H1 (cell line): ENCODE results near the gene TPSB2. TPM values are rescaled to one million over a fixed set of nuclear protein-coding genes. Genes with fewer than 3 reads are reported as not detected.

Experiments used
- CTCF ChIA-PET: fragments of 300-600 bp; sonication (Branson Sonifier 250); formaldehyde crosslinking; loops from one replicate; lab custom pipeline; 2021; ENCODE audit not compliant: partially characterized antibody; lab: Charles Lee
- POLR2A ChIA-PET: fragments of 300-600 bp; sonication (Branson Sonifier 250); formaldehyde crosslinking; loops from one replicate; lab custom pipeline; 2021; ENCODE audit warnings: inconsistent platforms; ENCODE audit not compliant: partially characterized antibody; lab: Charles Lee
- DNase-seq, 2 experiments: peaks; one replicate each; pipeline versions ENCODE4 v3.0.0 to v3.0.0-alpha.2; 2010 to 2022; ENCODE audit warnings: low spot score in 2 of 2, low read depth in 1 of 2, mixed read lengths in 1 of 2
- FAIRE-seq: peaks from 2 replicates; lab custom pipeline; 2011; peaks lifted over from hg19 to GRCh38; lab: Jason Lieb, UNC
- H2AFZ ChIP-seq: 2 replicates; pipeline ENCODE4 v1.8.1; 2012; ENCODE audit warnings: low read length, inconsistent platforms
- H2AK5ac ChIP-seq: 2 replicates; pipeline ENCODE4 v1.6.1; 2013; ENCODE audit warnings: low read depth, low read length
- H2BK120ac ChIP-seq: replicated peaks from 2 replicates; pipeline ENCODE3; 2013; ENCODE audit warnings: low read depth, low read length, inconsistent platforms
- H2BK12ac ChIP-seq: 2 replicates; pipeline ENCODE4 v1.6.1; 2013; ENCODE audit warnings: low read depth, low read length
- H2BK15ac ChIP-seq: 2 replicates; pipeline ENCODE4 v1.6.1; 2013; ENCODE audit warnings: low read length
- H2BK20ac ChIP-seq: 2 replicates; pipeline ENCODE4 v1.6.1; 2013; ENCODE audit warnings: low read length
- H2BK5ac ChIP-seq: 2 replicates; pipeline ENCODE4 v1.6.1; 2013; ENCODE audit warnings: low read depth, low read length
- H3K14ac ChIP-seq: 2 replicates; pipeline ENCODE4 v1.6.1; 2013; ENCODE audit warnings: inconsistent platforms; ENCODE audit not compliant: insufficient read length
- H3K18ac ChIP-seq: 2 replicates; pipeline ENCODE4 v1.6.1; 2013; ENCODE audit warnings: low read length; ENCODE audit errors: extremely low read depth
- H3K23ac ChIP-seq: 2 replicates; pipeline ENCODE4 v1.6.1; 2013; ENCODE audit warnings: inconsistent platforms; ENCODE audit not compliant: insufficient read length
- H3K23me2 ChIP-seq: 2 replicates; pipeline ENCODE4 v1.6.1; 2013; ENCODE audit warnings: low read depth, low read length
- H3K27ac ChIP-seq: 2 replicates; pipeline ENCODE4 v1.6.1; 2011; ENCODE audit warnings: low read depth, low read length, inconsistent platforms
- H3K27me3 ChIP-seq, 4 experiments: replicated peaks in 1 of 4; 1 replicate in 1 of 4; 2 replicates in 3 of 4; pipeline versions ENCODE4 v1.6.1 to v1.8.1; 2011 to 2013; ENCODE audit warnings: low read length in 3 of 4, mild to moderate bottlenecking in 3 of 4, inconsistent platforms in 2 of 4, mixed read lengths in 2 of 4, moderate library complexity in 1 of 4; ENCODE audit not compliant: control insufficient read depth in 3 of 4, insufficient read depth in 3 of 4; ENCODE audit errors: extremely low read depth in 1 of 4
- H3K36me3 ChIP-seq, 4 experiments: 2 replicates each; pipeline versions ENCODE4 v1.6.1 to v1.8.1; 2011 to 2013; ENCODE audit warnings: mild to moderate bottlenecking in 4 of 4, low read length in 3 of 4, moderate library complexity in 2 of 4, control low read depth in 1 of 4, inconsistent platforms in 1 of 4; ENCODE audit not compliant: insufficient read depth in 4 of 4, control insufficient read depth in 2 of 4
- H3K4ac ChIP-seq: replicated peaks from 2 replicates; pipeline ENCODE3; 2013; ENCODE audit warnings: low read length, low read depth, mixed read lengths, inconsistent platforms; ENCODE audit not compliant: insufficient read length
- H3K4me1 ChIP-seq, 4 experiments: replicated peaks in 1 of 4; 1 replicate in 1 of 4; 2 replicates in 3 of 4; pipeline versions ENCODE4 v1.6.1 to v1.8.1; 2011 to 2013; ENCODE audit warnings: low read length in 3 of 4, inconsistent platforms in 2 of 4, mixed read lengths in 1 of 4; ENCODE audit not compliant: insufficient read depth in 4 of 4, control insufficient read depth in 3 of 4
- H3K4me2 ChIP-seq, 2 experiments: 2 replicates each; pipeline versions ENCODE4 v1.6.1 to v1.8.1; 2011 to 2013; ENCODE audit warnings: low read depth in 2 of 2, low read length in 2 of 2, control low read depth in 1 of 2, inconsistent platforms in 1 of 2, mild to moderate bottlenecking in 1 of 2; ENCODE audit not compliant: insufficient read depth in 1 of 2
- H3K4me3 ChIP-seq, 4 experiments: fragments of 200-600, 300-600 bp in 1 of 4; sonication (generic), shearing (Covaris generic), sonication (Bioruptor Twin) in 1 of 4; 2 replicates each; pipeline versions ENCODE4 v1.5.1 to v1.8.1; 2011 to 2016; ENCODE audit warnings: low read length in 4 of 4, low read depth in 3 of 4, control low read depth in 2 of 4, inconsistent platforms in 2 of 4, mild to moderate bottlenecking in 2 of 4, mixed read lengths in 1 of 4, moderate library complexity in 1 of 4; ENCODE audit not compliant: insufficient read depth in 2 of 4; ENCODE audit errors: extremely low read depth in 1 of 4
- H3K56ac ChIP-seq: replicated peaks from 2 replicates; pipeline ENCODE3; 2013; ENCODE audit warnings: low read depth, mild to moderate bottlenecking, mixed read lengths, low read length, inconsistent platforms; ENCODE audit not compliant: insufficient read length
- H3K79me1 ChIP-seq: 2 replicates; pipeline ENCODE4 v1.6.1; 2013; ENCODE audit warnings: low read depth, low read length, control low read depth
- H3K79me2 ChIP-seq, 2 experiments: 2 replicates each; pipeline versions ENCODE4 v1.6.1 to v1.8.1; 2012 to 2013; ENCODE audit warnings: low read length in 2 of 2, mild to moderate bottlenecking in 2 of 2, inconsistent platforms in 1 of 2; ENCODE audit not compliant: insufficient read depth in 2 of 2, control insufficient read depth in 1 of 2
- H3K9ac ChIP-seq, 4 experiments: replicated peaks in 1 of 4; 1 replicate in 1 of 4; 2 replicates in 3 of 4; pipeline versions ENCODE4 v1.6.1 to v1.8.1; 2011 to 2013; ENCODE audit warnings: low read depth in 3 of 4, low read length in 3 of 4, control low read depth in 2 of 4, mild to moderate bottlenecking in 2 of 4, moderate library complexity in 2 of 4, inconsistent platforms in 1 of 4; ENCODE audit errors: extremely low read depth in 1 of 4
- H3K9me3 ChIP-seq, 2 experiments: 2 replicates each; pipeline versions ENCODE4 v1.6.1 to v1.8.1; 2012 to 2013; ENCODE audit warnings: mild to moderate bottlenecking in 2 of 2, moderate library complexity in 2 of 2, control low read depth in 1 of 2, inconsistent platforms in 1 of 2, low read depth in 1 of 2, low read length in 1 of 2, mixed read lengths in 1 of 2; ENCODE audit not compliant: insufficient read depth in 2 of 2
- H4K20me1 ChIP-seq, 2 experiments: replicated peaks in 1 of 2; 2 replicates each; pipeline versions ENCODE3 to v1.8.1; 2011 to 2013; ENCODE audit warnings: inconsistent platforms in 2 of 2, low read length in 2 of 2, mild to moderate bottlenecking in 1 of 2; ENCODE audit not compliant: insufficient read depth in 2 of 2, control insufficient read depth in 1 of 2
- H4K5ac ChIP-seq: 2 replicates; pipeline ENCODE4 v1.6.1; 2013; ENCODE audit warnings: low read length, low read depth, mixed read lengths, inconsistent platforms; ENCODE audit not compliant: insufficient read length
- H4K8ac ChIP-seq: 2 replicates; pipeline ENCODE4 v1.8.0; 2013; ENCODE audit warnings: mild to moderate bottlenecking, moderate library complexity, low read length, inconsistent platforms; ENCODE audit not compliant: insufficient read depth; ENCODE audit errors: extremely low read depth
- H4K91ac ChIP-seq: replicated peaks from 2 replicates; pipeline ENCODE3; 2013; ENCODE audit warnings: low read length, mixed read lengths, inconsistent platforms; ENCODE audit not compliant: insufficient read length
- ASH2L ChIP-seq: fragments of 200-600, 300-600 bp; sonication (generic); IDR thresholded peaks from one replicate; pipeline ENCODE4 v1.7.1; 2017; ENCODE audit warnings: low read length
- CREB1 ChIP-seq: IDR thresholded peaks from 2 replicates; pipeline ENCODE4 v1.6.1; 2012; ENCODE audit warnings: inconsistent platforms
- GTF2F1 ChIP-seq: IDR thresholded peaks from 2 replicates; pipeline ENCODE4 v1.6.1; 2012; ENCODE audit warnings: low read depth, low read length, improper control_type of control experiment, borderline replicate concordance
- HDAC2 ChIP-seq, 2 experiments: fragments of 300-600 bp in 1 of 2; sonication (generic) in 1 of 2; IDR thresholded peaks; 2 replicates each; pipeline ENCODE4 v1.6.1; 2011 to 2012; ENCODE audit warnings: low read depth in 2 of 2, low read length in 2 of 2, mild to moderate bottlenecking in 2 of 2, moderate library complexity in 2 of 2, borderline replicate concordance in 1 of 2, inconsistent platforms in 1 of 2
- NRF1 ChIP-seq: IDR thresholded peaks from 2 replicates; pipeline ENCODE4 v1.6.1; 2011; ENCODE audit warnings: mild to moderate bottlenecking, low read depth, low read length, improper control_type of control experiment
- RXRA ChIP-seq: IDR thresholded peaks from 2 replicates; pipeline ENCODE4 v1.6.1; 2011; ENCODE audit warnings: low read depth, mild to moderate bottlenecking, low read length, moderate library complexity; ENCODE audit not compliant: insufficient read depth
- SP1 ChIP-seq: IDR thresholded peaks from 2 replicates; pipeline ENCODE4 v1.6.1; 2011; ENCODE audit warnings: low read depth, low read length
- WGBS, 2 experiments: shearing (Covaris generic) in 1 of 2; methylation state at CpG; one replicate each; pipeline versions ENCODE4 v1.1.6 to v1.1.7; 2013 to 2015; ENCODE audit warnings: low lambda C conversion rate in 2 of 2, mixed read lengths in 2 of 2, inconsistent platforms in 1 of 2, low coverage in 1 of 2, missing lambda C conversion rate in 1 of 2; ENCODE audit not compliant: insufficient replicate concordance in 2 of 2, insufficient coverage in 1 of 2, insufficient read length in 1 of 2; ENCODE audit errors: extremely low coverage in 1 of 2, missing lambda C conversion rate in 1 of 2; 5-methylcytosine and 5-hydroxymethylcytosine counted together
- polyA plus RNA-seq, 7 experiments: library from polyadenylated mRNA; depleted of rRNA in 3 of 7; stranded (reverse) in 5 of 7; unstranded in 2 of 7; fragments of >200 nt in 5 of 7; fragments of 200-250 nt in 2 of 7; gene quantifications; 1 replicate in 5 of 7; 2 replicates in 1 of 7; 4 replicates in 1 of 7; pipeline versions ENCODE4 v1.2.1 to v1.2.3, GENCODE V29; 2011 to 2013; ENCODE audit warnings: missing spikeins in 2 of 7, mixed read lengths in 2 of 7
- total RNA-seq: library from RNA; stranded (reverse); fragmentation: NEBNext Ultra II Directional; extraction: Animal tissue kit (Norgen Biotek cat#: 25700); gene quantifications from 2 replicates; pipeline ENCODE4 v1.2.1, GENCODE V29; 2021
- TF ChIP-seq, protein P1 (sequence below): IDR thresholded peaks from 2 replicates; pipeline ENCODE4 v1.6.1; 2011; ENCODE audit warnings: low read length, improper control_type of control experiment
- TF ChIP-seq, protein P2 (sequence below): IDR thresholded peaks from 2 replicates; pipeline ENCODE4 v1.6.1; 2011; ENCODE audit warnings: low read depth, mild to moderate bottlenecking, low read length; ENCODE audit not compliant: insufficient read depth

TPSB2 gene
- total and polyA plus RNA-seq, 2 of the 8 experiments (the other 6 are each of a cell fraction or from before 2014, with no cell fraction given) = 0.08 TPM; not detected in 1

DNA sequence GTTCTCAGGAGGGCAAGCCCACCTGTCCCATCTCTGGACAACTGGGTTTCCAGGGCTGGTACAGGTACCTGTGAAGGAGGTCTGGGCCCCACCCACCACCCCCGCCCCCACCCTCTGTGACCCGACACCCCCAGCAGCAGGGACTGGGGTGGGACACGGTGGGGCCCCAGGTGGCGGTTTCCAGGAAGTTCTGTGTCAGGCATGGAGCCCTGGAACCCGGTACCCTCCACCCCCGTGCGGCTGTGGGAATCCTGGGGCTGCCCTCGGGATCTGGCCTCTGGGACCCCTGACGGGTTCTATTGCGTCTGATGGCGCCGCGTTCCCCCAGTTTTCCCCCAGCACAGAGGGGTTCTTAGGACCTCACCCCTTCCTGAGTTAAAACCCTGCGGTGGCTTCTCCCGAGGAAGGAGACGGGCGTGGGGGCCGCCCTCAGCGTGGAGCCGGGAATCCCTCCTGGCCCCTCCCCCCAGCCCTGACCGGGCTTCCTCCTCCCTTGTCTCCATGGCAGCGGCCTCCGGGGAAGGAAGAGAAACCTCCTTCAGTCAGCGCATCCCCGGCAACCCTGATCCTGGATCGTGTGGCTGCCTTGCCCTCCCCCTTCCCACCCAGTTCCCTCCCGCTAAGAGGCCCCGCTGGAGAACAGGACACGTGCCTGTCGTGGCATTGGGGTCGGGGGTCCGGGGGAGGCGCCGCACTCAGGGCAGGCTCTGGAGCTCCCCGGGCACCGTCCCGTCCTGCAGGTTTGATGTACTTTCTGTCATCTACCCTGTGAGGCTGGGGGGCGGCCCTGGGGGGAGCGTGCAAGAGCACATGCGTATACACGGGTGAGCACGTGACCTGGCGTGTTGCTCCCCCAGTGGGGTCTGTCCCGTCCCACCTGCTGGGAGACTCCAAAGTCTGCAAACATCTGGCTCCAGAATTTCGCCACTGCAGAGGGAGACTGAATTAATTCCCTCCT is 46.8 kb downstream of the TPSB2 start:
- H3K4me3 ChIP-seq = no peak overlapping the region
- H3K27ac ChIP-seq = no peak overlapping the region
- H3K9me3 ChIP-seq = no peaks in the 10 kb centered on the region
- no peak overlapping the region for H3K9ac ChIP-seq
- H2BK20ac ChIP-seq = no peak overlapping the region
- H4K91ac ChIP-seq = no peak overlapping the region
- H2BK120ac ChIP-seq = no peak overlapping the region
- H3K79me2 ChIP-seq = peaks cover 0 to 3% of the 10 kb centered on the region in 2 experiments; a peak in 1 of 4 replicates
- no peak overlapping the region for H4K5ac ChIP-seq
- H2AFZ ChIP-seq = no peak overlapping the region
- POLR2A ChIA-PET = interaction anchor here (1.0 kb wide), 1 partner anchor 25 kb away, joined by 3 read pairs; no protein-coding TSS in a partner anchor
- H3K4me1 ChIP-seq = peaks cover 0 to 3% (median under 1%) of the 10 kb centered on the region in 4 experiments; a peak in 4 of 7 replicates
- no peak for FAIRE-seq
- H2BK12ac ChIP-seq = no peak overlapping the region
- H3K23ac ChIP-seq = no peak overlapping the region
- no peak overlapping the region for H2AK5ac ChIP-seq
- H3K18ac ChIP-seq = no peak overlapping the region
- no peak overlapping the region for H3K4ac ChIP-seq
- DNase-seq = no peak
- H2BK15ac ChIP-seq = no peak overlapping the region
- peaks cover 7% of the 10 kb centered on the region for H3K79me1 ChIP-seq
- H3K36me3 ChIP-seq = no peaks in the 10 kb centered on the region; a peak in 1 of 8 replicates
- H3K27me3 ChIP-seq = no peaks in the 10 kb centered on the region
- H3K23me2 ChIP-seq = no peaks in the 10 kb centered on the region
- WGBS, 2 experiments = 87% methylated on average over 31 of the region's 45 CpGs; no CpG with 5 or more reads in 1 of the 2 experiments
- no peak overlapping the region for H3K4me2 ChIP-seq
- H3K56ac ChIP-seq = no peak overlapping the region
- H2BK5ac ChIP-seq = no peak overlapping the region
- H4K8ac ChIP-seq = peak overlapping the region; percentile 3; the same call in 1 of the 2 replicates
- H3K14ac ChIP-seq = no peak overlapping the region
- H4K20me1 ChIP-seq = peaks cover 18 to 31% of the 10 kb centered on the region in 2 experiments
- CTCF ChIA-PET = interaction anchor here (1.0 to 4.7 kb wide), 6 partner anchors 11 to 80 kb away, joined by 3 to 16 read pairs (median 6); no protein-coding TSS in a partner anchor
- TF ChIP-seq GTF2F1 (no peak), RXRA (no peak), NRF1 (no peak), ASH2L (no peak), CREB1 (no peak), SP1 (no peak), HDAC2 (IDR thresholded peaks at IDR 0.05; ENCODE audit: borderline replicate concordance in 1 of 2, low read depth in 2 of 2, low read length in 2 of 2) (no peak)
- TF ChIP-seq, protein P1, sequence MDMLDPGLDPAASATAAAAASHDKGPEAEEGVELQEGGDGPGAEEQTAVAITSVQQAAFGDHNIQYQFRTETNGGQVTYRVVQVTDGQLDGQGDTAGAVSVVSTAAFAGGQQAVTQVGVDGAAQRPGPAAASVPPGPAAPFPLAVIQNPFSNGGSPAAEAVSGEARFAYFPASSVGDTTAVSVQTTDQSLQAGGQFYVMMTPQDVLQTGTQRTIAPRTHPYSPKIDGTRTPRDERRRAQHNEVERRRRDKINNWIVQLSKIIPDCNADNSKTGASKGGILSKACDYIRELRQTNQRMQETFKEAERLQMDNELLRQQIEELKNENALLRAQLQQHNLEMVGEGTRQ = no peak
- TF ChIP-seq, protein P2, sequence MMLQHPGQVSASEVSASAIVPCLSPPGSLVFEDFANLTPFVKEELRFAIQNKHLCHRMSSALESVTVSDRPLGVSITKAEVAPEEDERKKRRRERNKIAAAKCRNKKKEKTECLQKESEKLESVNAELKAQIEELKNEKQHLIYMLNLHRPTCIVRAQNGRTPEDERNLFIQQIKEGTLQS = no peak
